Esophagus muscularis mucosa (tissue), 3 donors: ENCODE results near the gene SH3GL3.

Source experiments
- POLR2A ChIP-seq: fragments of 450-650 bp; IDR thresholded peaks from one replicate; pipeline ENCODE4 v1.6.1; 2017; ENCODE audit warnings: antibody characterized with exemption, moderate library complexity, mild to moderate bottlenecking, low read depth
- TF ChIP-seq, protein P1 (sequence below), 3 experiments: fragments of 200-600 bp in 2 of 3; fragments of 450-650 bp in 1 of 3; sonication (generic) in 2 of 3; IDR thresholded peaks; one replicate each; pipeline ENCODE4 v1.5.1; 2017 to 2019; ENCODE audit warnings: antibody characterized with exemption in 3 of 3, mild to moderate bottlenecking in 2 of 3, moderate library complexity in 1 of 3

DNA sequence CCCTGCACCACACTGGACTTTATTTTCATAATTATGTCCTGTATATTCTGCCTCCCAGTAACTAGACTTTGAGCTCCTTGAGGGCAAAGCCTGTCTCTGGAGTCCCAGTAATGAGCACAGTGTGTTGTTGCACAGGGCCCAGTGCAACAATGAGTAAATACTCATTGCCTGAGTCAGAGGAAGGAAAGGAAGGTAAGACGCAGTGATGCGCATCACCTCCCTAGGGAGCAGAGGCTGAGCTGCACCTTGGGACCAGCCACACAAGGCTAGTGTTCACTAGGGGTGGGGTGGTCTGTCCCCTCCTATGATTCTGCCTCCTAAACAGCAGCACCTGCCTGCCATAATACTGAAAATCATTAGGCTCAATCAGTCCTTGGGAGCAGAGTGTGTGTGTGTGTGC lies 120.2 kb downstream of the SH3GL3 start:
- TF ChIP-seq, protein P1, sequence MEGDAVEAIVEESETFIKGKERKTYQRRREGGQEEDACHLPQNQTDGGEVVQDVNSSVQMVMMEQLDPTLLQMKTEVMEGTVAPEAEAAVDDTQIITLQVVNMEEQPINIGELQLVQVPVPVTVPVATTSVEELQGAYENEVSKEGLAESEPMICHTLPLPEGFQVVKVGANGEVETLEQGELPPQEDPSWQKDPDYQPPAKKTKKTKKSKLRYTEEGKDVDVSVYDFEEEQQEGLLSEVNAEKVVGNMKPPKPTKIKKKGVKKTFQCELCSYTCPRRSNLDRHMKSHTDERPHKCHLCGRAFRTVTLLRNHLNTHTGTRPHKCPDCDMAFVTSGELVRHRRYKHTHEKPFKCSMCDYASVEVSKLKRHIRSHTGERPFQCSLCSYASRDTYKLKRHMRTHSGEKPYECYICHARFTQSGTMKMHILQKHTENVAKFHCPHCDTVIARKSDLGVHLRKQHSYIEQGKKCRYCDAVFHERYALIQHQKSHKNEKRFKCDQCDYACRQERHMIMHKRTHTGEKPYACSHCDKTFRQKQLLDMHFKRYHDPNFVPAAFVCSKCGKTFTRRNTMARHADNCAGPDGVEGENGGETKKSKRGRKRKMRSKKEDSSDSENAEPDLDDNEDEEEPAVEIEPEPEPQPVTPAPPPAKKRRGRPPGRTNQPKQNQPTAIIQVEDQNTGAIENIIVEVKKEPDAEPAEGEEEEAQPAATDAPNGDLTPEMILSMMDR (IDR thresholded peaks at IDR 0.05), result no peak
- no peak for TF ChIP-seq POLR2A
